ENCODE measurements around the gene CALM1.
"Not testable (repeated sequence)": the region's sequence is repeated elsewhere in the genome, so short reads cannot be mapped to it uniquely, and the experiment has no call there.

The CALM1 gene

GRCh38 chr14:90383731-90384542 is 12.9 kb upstream of the CALM1 start:
- no peak for DNase-seq (ENCODE audit: low spot score)
- TF ChIP-seq CTCF (IDR thresholded peaks at IDR 0.05; ENCODE audit: extremely low read depth, missing control alignments): no peak

DNA sequence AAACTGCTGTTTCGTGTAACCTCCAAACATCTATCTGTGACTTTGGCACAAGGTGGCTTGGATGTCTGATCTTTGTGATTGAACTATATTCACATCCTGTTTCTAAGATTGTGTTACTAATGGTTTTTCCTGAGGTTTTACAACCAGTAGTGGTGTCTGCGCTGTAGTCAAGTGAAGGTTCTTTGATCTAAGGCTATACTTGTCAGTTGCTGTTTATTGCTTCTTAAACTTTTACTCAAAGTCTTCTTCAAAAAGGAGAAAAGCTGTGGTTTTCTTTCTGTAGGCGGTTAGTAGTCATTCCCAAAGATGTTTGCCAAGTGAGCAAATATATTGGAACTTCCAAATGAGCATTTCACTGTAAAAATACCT is 12.3 kb upstream of the CALM1 start:
- no peak for DNase-seq (ENCODE audit: low spot score)
- TF ChIP-seq CTCF (IDR thresholded peaks at IDR 0.05; ENCODE audit: extremely low read depth, missing control alignments): no peak

DNA sequence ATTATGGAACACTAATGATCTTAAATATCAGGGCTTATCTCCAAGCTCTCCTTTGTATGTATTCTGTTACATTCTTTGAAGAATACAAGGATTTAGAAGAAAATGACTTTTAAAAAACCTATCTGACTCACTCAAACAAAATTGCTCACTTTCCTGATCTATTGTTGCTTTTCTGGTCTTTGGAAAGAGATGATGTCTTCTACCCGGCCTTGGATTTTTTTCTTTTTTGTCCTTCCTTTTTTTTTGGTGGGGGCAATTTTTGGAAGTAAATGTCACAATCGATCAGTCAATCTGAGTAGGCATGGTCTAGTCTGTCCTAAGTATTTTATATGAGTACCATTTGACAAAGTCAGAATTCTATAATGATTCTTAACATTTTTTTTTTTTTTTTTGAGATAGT is 10.5 kb upstream of the CALM1 start:
- TF ChIP-seq CTCF (IDR thresholded peaks at IDR 0.05; ENCODE audit: extremely low read depth, missing control alignments): no peak
- no peak for DNase-seq (ENCODE audit: low spot score)

- DNase-seq (ENCODE audit: low spot score): no peak
- TF ChIP-seq CTCF (IDR thresholded peaks at IDR 0.05; ENCODE audit: extremely low read depth, missing control alignments): no peak
Observed at GRCh38 chr14:90387206-90387760, 9.5 kb upstream of the CALM1 start.

- no peak for TF ChIP-seq CTCF (IDR thresholded peaks at IDR 0.05; ENCODE audit: extremely low read depth, missing control alignments)
- no peak for DNase-seq (ENCODE audit: low spot score)
Observed at GRCh38 chr14:90388437-90388836, 8.4 kb upstream of the CALM1 start.

GRCh38 chr14:90388982-90389381 is 7.8 kb upstream of the CALM1 start:
- TF ChIP-seq CTCF (IDR thresholded peaks at IDR 0.05; ENCODE audit: extremely low read depth, missing control alignments): no peak
- DNase-seq (ENCODE audit: low spot score): no peak

GRCh38 chr14:90393966-90394365 is 2.9 kb upstream of the CALM1 start:
- TF ChIP-seq CTCF (IDR thresholded peaks at IDR 0.05; ENCODE audit: extremely low read depth, missing control alignments): no peak
- no peak for DNase-seq (ENCODE audit: low spot score)

- not testable (repeated sequence) for DNase-seq (ENCODE audit: low spot score)
Observed at GRCh38 chr14:90394782-90395181, 2.0 kb upstream of the CALM1 start.
